ENCODE results near the gene UROC1.

UROC1 gene

DNA sequence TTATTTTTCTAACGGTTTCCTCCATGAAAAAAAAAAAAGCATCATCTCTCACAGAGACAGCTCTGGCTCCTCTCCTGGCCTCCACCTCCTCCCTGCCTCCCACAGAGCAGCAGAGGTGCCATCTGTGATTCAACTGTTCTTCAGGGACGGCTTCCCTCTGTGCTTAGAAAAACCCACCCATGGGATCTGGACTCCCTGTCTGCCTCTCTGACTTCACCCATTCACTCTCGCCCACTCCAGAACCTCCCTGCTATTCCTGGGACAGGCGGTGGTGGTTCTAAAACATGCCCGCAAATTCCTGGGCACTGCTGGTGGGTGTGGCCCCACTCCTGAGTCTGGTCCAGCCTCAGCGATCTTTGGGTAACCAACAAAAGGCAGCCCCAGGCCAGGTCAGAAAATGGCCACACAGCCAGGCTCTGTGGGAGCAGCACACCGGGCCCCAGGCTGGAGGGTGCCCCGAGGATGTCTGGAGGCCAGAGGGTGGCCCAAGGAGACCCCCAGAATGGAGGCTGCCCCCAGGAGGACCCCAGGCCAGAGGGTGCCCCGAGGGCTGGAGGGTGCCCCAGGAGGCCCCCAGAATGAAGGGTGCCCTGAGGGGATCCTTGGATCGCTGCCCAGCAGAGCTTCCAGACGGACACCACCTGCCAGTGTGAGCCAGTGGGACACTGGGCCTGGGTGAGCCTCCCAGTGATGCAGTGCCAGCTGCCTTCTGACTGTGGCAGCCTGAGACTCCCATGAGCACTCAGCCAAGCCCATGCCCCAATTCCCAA, 3.7 kb upstream of the UROC1 start:
- H3K27me3 ChIP-seq (ENCODE audit: control insufficient read depth, insufficient read depth, low read length), result peaks cover 14% of the 10 kb centered on the region
- H3K27ac ChIP-seq (ENCODE audit: low read depth, low read length), result no peak overlapping the region
- no peaks in the 10 kb centered on the region for H3K9me3 ChIP-seq (ENCODE audit: control insufficient read depth, insufficient read depth, low read length)
- H3K9ac ChIP-seq (ENCODE audit: low read depth, low read length), result no peak overlapping the region
- H3K4me1 ChIP-seq (ENCODE audit: control insufficient read depth, insufficient read depth, low read length), result no peaks in the 10 kb centered on the region; the same call in 1 of the 2 replicates
- H3K4me3 ChIP-seq (ENCODE audit: low read depth, low read length), result no peak overlapping the region
- no peaks in the 10 kb centered on the region for H3K36me3 ChIP-seq (ENCODE audit: control insufficient read depth, insufficient read depth, low read length)

DNA sequence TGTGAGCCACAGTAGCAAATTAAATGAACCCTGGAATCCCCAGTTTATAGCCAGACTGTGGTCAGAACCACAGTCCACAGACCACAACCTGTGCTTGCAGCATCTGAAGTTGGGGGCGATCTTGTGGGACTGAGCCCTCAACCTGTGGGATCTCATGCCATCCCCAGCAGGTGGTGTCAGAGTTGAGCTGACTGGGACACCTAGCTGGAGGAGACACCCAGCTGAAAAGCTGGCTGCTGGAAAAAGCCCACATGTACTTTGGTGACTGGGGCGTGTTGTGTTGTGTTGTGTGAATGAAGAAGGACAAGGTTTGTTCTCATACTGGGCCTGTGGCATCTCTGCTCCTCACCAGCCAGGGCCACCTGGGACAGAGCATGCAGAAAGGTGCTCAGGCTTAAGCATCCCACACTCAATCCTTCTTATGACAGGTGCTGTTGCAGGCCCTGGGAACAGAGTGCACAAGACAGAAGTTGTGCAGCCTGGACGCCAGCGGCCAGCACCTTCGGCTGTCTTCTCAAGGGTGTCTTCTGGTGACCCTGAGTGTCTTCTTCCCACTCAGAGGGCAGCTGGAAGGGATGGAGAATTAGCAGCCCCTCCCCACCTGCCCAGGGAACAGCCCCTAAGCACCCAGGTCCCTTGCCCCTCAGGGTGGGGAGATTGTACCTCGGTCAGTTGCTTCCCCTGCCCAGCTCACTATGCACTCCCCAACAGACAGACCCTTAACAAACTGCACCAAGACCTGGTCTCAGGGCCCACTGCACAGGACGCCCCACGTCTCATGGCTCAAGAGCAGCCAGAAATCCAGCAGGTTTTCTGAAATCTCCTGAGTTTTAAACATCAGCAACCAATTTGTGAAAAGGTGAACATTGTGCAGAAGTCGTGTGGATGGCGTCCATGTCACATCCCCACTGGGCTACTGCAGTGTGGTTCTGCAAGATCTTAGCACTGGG, 2.2 kb upstream of the UROC1 start:
- H3K27me3 ChIP-seq (ENCODE audit: control insufficient read depth, insufficient read depth, low read length), result peaks cover 14% of the 10 kb centered on the region
- H3K4me1 ChIP-seq (ENCODE audit: control insufficient read depth, insufficient read depth, low read length), result no peaks in the 10 kb centered on the region; the same call in 1 of the 2 replicates
- no peaks in the 10 kb centered on the region for H3K9me3 ChIP-seq (ENCODE audit: control insufficient read depth, insufficient read depth, low read length)
- no peak overlapping the region for H3K27ac ChIP-seq (ENCODE audit: low read depth, low read length)
- H3K36me3 ChIP-seq (ENCODE audit: control insufficient read depth, insufficient read depth, low read length), result no peaks in the 10 kb centered on the region
- H3K9ac ChIP-seq (ENCODE audit: low read depth, low read length), result no peak overlapping the region
- no peak overlapping the region for H3K4me3 ChIP-seq (ENCODE audit: low read depth, low read length)

DNA sequence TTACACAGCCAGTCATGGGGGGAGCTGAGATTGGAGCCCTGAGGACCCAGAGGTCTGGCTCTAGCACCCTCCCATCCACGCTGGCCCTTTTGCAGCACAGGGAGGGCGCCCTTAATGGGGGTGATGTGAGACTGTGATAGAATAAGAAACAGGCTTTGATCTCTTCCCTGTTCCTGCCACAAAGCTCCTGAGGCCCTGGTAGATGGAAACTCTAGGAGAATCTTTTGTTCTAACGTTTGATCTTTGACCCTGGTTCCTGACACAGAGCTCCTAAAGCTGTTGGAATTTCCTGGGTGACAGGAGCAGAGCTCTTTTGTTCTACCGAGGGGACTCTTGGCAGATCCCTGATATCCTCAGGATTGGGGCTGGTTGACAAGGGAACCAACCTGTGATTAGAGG, 1.2 kb upstream of the UROC1 start:
- H3K9ac ChIP-seq (ENCODE audit: low read depth, low read length), result no peak overlapping the region
- peaks cover 14% of the 10 kb centered on the region for H3K27me3 ChIP-seq (ENCODE audit: control insufficient read depth, insufficient read depth, low read length)
- no peak overlapping the region for H3K27ac ChIP-seq (ENCODE audit: low read depth, low read length)
- no peaks in the 10 kb centered on the region for H3K36me3 ChIP-seq (ENCODE audit: control insufficient read depth, insufficient read depth, low read length)
- no peaks in the 10 kb centered on the region; the same call in 1 of the 2 replicates for H3K4me1 ChIP-seq (ENCODE audit: control insufficient read depth, insufficient read depth, low read length)
- no peak overlapping the region for H3K4me3 ChIP-seq (ENCODE audit: low read depth, low read length)
- H3K9me3 ChIP-seq (ENCODE audit: control insufficient read depth, insufficient read depth, low read length), result no peaks in the 10 kb centered on the region

DNA sequence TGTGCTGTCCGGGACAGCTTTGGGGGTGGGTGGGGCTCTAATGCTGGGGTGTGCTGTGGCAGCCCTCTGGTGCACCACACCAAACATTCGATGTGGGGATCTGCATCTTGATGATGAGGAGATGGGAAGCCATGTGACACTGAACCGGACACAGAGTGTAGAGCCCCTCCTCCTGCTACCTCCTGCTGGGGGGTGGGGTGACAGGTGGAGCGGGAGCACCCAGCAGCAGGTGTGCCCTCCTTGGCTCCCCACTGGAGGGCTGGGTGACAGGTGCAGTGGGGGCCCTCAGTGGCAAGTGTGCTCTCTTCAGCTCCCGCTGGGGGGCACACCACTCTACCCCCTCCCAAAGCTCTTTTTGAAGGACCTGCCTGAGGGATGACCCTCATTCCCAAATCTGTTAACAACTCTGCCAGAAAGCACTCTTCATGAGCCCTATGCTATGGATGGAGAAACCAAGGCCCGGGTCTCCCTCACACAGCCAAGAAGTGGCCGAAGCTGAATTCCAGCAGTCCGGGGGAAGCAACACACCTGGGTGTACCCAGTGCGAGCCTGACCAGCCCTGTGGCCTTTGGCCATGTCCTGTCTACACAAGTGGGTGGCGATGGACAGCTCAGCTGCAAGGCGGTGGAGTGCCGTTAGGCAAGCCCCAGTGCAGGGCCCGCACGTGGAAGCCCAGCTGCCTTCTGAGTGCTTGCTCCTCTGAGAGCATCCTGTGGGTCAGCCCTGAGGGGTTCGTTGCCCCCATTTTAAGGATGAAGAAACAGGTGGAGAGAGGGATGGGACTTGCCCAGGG, 609 bp upstream of the UROC1 start:
- H3K4me1 ChIP-seq (ENCODE audit: control insufficient read depth, insufficient read depth, low read length), result no peaks in the 10 kb centered on the region
- no peaks in the 10 kb centered on the region for H3K36me3 ChIP-seq (ENCODE audit: control insufficient read depth, insufficient read depth, low read length)
- no peak overlapping the region for H3K9ac ChIP-seq (ENCODE audit: low read depth, low read length)

DNA sequence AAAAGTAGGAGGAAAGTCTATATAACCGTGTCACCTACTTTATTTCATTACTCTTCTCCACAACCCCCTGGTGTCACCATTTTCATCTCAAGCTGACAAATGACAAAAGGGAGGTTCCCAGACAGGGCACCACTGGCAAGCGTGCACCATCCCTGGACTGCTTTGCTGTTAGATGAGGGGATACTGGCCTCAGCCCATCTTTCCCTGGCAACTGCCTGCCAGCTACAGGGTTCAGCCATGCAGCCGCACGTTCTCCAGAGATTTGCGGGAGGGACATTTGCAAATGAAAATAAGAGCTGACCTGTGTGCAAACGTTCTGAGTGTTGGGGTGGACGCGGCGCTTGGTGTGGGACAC, 660 bp downstream of the UROC1 start:
- Histone ChIP-seq H3K27ac (ENCODE audit: low read depth, low read length) (no peak overlapping the region), H3K9me3 (ENCODE audit: control insufficient read depth, insufficient read depth, low read length) (no peaks in the 10 kb centered on the region), H3K4me1 (ENCODE audit: control insufficient read depth, insufficient read depth, low read length) (no peaks in the 10 kb centered on the region), H3K9ac (ENCODE audit: low read depth, low read length) (no peak overlapping the region), H3K36me3 (ENCODE audit: control insufficient read depth, insufficient read depth, low read length) (no peaks in the 10 kb centered on the region), H3K27me3 (ENCODE audit: control insufficient read depth, insufficient read depth, low read length) (no peaks in the 10 kb centered on the region), H3K4me3 (ENCODE audit: low read depth, low read length) (no peak overlapping the region)

More for the DNA sequence above, 609 bp upstream of the UROC1 start:
- Histone ChIP-seq H3K27ac (ENCODE audit: low read depth, low read length) (no peak overlapping the region), H3K27me3 (ENCODE audit: control insufficient read depth, insufficient read depth, low read length) (peaks cover 9% of the 10 kb centered on the region), H3K4me3 (ENCODE audit: low read depth, low read length) (no peak overlapping the region), H3K9me3 (ENCODE audit: control insufficient read depth, insufficient read depth, low read length) (no peaks in the 10 kb centered on the region)

DNA sequence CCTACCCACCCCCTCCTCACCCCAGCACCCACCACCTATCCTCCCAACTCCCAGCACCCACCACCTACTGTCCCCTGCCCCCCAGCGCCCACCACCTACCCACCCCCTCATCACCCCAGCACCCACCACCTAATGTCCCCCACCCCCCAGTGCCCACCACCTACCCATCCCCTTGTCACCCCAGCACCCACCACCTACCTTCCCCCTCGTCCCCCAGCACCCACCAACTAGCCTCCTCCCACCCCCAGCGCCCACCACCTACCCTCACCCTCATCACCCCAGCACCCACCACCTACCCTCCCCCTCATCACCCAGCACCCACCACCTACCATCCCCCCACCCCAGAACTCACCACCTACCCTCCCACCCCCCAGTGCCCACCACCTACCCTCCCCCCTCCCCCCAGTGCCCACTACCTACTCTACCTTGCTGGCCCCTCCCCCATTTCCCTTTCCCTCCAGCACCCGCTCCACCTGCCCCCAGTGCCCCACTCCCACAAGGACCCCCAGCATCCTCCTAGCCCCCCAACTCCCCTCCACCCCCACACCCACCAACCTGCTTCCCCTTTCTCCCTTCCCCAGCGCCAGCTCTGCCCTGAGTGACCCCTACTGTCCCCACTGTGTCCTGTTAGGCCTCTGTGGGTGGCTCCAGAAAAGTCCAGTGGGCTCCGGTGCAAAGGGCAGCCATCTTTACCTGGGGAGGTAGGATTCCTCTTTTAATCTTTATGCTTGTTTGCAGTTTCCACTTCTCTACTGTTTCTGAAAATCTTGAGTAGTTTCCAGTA, 1.2 kb downstream of the UROC1 start:
- H3K36me3 ChIP-seq (ENCODE audit: control insufficient read depth, insufficient read depth, low read length), result no peaks in the 10 kb centered on the region
- H3K4me1 ChIP-seq (ENCODE audit: control insufficient read depth, insufficient read depth, low read length), result no peaks in the 10 kb centered on the region
- no peak overlapping the region for H3K27ac ChIP-seq (ENCODE audit: low read depth, low read length)
- no peak overlapping the region for H3K9ac ChIP-seq (ENCODE audit: low read depth, low read length)
- H3K27me3 ChIP-seq (ENCODE audit: control insufficient read depth, insufficient read depth, low read length), result no peaks in the 10 kb centered on the region
- H3K4me3 ChIP-seq (ENCODE audit: low read depth, low read length), result no peak overlapping the region
- no peaks in the 10 kb centered on the region for H3K9me3 ChIP-seq (ENCODE audit: control insufficient read depth, insufficient read depth, low read length)

DNA sequence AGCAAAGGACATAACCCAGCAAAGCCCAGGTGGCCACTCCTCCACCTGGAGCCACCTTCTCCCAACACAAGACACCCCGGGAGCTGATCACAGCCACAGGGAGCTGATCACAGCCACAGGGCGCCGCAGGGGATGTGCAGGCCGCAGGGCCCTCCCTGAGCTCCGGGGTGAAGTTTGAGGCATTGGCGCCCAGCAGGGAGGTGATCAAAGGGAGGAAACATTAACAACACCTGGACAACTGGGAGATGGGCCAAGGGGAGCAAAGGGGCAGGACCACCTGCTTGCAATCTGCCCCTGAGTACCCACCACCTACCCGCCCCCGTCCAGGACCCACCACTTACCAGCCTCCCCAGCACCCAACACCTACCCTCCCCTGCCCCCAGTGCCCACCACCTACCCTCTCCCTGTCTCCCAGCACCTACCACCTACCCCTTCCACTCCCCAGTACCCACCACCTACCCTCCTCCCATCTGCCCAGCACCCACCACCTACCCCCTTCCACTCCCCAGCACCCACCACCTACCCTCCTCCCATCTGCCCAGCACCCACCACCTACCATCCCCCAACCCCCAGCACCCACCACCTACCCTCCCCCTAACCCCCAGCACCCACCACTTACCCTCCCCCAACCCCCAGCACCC, 2.4 kb downstream of the UROC1 start:
- no peaks in the 10 kb centered on the region for H3K36me3 ChIP-seq (ENCODE audit: control insufficient read depth, insufficient read depth, low read length)
- H3K4me1 ChIP-seq (ENCODE audit: control insufficient read depth, insufficient read depth, low read length), result no peaks in the 10 kb centered on the region
- no peak overlapping the region for H3K4me3 ChIP-seq (ENCODE audit: low read depth, low read length)
- H3K9ac ChIP-seq (ENCODE audit: low read depth, low read length), result no peak overlapping the region
- no peak overlapping the region for H3K27ac ChIP-seq (ENCODE audit: low read depth, low read length)
- no peaks in the 10 kb centered on the region for H3K9me3 ChIP-seq (ENCODE audit: control insufficient read depth, insufficient read depth, low read length)
- H3K27me3 ChIP-seq (ENCODE audit: control insufficient read depth, insufficient read depth, low read length), result no peaks in the 10 kb centered on the region

DNA sequence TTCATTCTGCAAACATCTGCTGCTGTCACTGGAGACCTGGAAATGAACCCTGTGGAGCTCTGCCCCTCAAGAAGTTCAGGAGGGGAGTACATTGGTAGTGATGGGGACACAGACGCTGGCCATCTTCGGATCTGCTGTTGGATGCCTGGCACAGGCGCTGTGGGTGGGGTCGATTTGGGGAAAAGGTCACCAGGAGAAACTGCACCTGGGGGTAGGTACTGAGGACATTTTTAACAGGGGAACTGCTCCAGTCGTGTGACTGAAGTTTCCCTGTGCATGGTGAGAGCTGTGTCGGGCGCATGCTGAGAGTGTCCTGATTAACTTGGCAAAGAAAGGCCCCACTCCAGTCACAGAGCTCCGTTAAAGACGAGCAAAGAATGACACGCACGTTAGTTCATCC, 3.4 kb downstream of the UROC1 start:
- no peak overlapping the region for H3K4me3 ChIP-seq (ENCODE audit: low read depth, low read length)
- H3K9ac ChIP-seq (ENCODE audit: low read depth, low read length), result no peak overlapping the region
- no peaks in the 10 kb centered on the region for H3K4me1 ChIP-seq (ENCODE audit: control insufficient read depth, insufficient read depth, low read length)
- no peak overlapping the region for H3K27ac ChIP-seq (ENCODE audit: low read depth, low read length)
- H3K9me3 ChIP-seq (ENCODE audit: control insufficient read depth, insufficient read depth, low read length), result no peaks in the 10 kb centered on the region
- no peaks in the 10 kb centered on the region for H3K27me3 ChIP-seq (ENCODE audit: control insufficient read depth, insufficient read depth, low read length)
- no peaks in the 10 kb centered on the region for H3K36me3 ChIP-seq (ENCODE audit: control insufficient read depth, insufficient read depth, low read length)

DNA sequence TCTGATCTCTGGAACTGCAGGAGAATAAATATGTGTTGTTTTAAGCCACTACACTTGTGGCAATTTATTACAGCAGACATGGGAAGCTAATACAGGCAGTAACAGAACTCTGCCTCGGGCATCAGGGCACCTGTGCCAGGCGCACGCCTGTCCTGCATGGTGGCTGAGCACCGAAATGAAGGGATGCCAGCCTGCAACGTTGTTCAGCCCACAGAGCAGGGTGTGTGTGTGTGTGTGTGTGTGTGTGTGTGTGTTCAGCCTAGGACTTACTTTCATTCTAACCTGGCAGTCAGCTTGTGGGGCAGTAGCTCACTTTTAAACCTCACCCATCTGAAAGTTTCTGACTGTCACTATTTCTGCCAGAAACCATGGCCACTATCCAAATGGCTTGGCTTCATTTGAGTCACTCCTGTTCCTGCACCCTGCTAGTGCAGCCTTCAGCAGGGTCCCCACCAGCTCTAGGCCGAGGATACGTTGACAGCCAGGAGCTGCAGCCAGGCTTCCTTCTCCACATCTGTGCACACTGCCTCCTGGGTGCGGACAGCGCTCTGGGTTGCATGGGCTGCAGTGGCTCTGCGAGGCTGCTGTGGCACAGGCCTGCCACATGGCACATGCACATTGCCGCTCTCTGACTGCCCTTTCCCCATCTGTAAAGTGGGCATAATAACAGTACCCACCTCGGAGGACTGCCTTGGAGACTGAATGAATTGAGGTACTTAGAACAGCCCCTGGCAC, 4.5 kb downstream of the UROC1 start:
- Histone ChIP-seq H3K9ac (ENCODE audit: low read depth, low read length) (no peak overlapping the region), H3K27me3 (ENCODE audit: control insufficient read depth, insufficient read depth, low read length) (no peaks in the 10 kb centered on the region), H3K4me1 (ENCODE audit: control insufficient read depth, insufficient read depth, low read length) (no peaks in the 10 kb centered on the region), H3K9me3 (ENCODE audit: control insufficient read depth, insufficient read depth, low read length) (no peaks in the 10 kb centered on the region), H3K27ac (ENCODE audit: low read depth, low read length) (no peak overlapping the region), H3K4me3 (ENCODE audit: low read depth, low read length) (no peak overlapping the region), H3K36me3 (ENCODE audit: control insufficient read depth, insufficient read depth, low read length) (no peaks in the 10 kb centered on the region)
